GM21515 (cell line): ENCODE measurements around the gene GAA.

Experiments used
- ATAC-seq: cut with Tn5 transposase; IDR thresholded peaks from one replicate; pipeline ENCODE4 v1.9.1; 2021; ENCODE audit not compliant: unreplicated experiment

The GAA gene

GRCh38 chr17:80116276-80116920 is 15.0 kb downstream of the GAA start:
- no peak for ATAC-seq

GRCh38 chr17:80116921-80117380 is 15.6 kb downstream of the GAA start:
- ATAC-seq = no peak

- no peak for ATAC-seq
Measured at GRCh38 chr17:80117491-80118401, 16.4 kb downstream of the GAA start.

GRCh38 chr17:80118601-80119270 is 17.4 kb downstream of the GAA start:
- no peak for ATAC-seq

- no peak for ATAC-seq
Measured at GRCh38 chr17:80119271-80119791, 17.9 kb downstream of the GAA start.

GRCh38 chr17:80119839-80120238 is 18.5 kb downstream of the GAA start:
- no peak for ATAC-seq

GRCh38 chr17:80122026-80122575 is 20.7 kb downstream of the GAA start:
- no peak for ATAC-seq

- no peak for ATAC-seq
Measured at GRCh38 chr17:80122926-80123505, 21.6 kb downstream of the GAA start.

GRCh38 chr17:80123791-80124190 is 22.4 kb downstream of the GAA start:
- no peak for ATAC-seq

GRCh38 chr17:80124351-80124981 is 23.1 kb downstream of the GAA start:
- ATAC-seq = no peak

- no peak for ATAC-seq
Measured at GRCh38 chr17:80125656-80126448, 24.5 kb downstream of the GAA start.

GRCh38 chr17:80126449-80126715 is 25.0 kb downstream of the GAA start:
- ATAC-seq = no peak

GRCh38 chr17:80129006-80129565 is 27.7 kb downstream of the GAA start:
- no peak for ATAC-seq

- ATAC-seq = no peak
Measured at GRCh38 chr17:80130992-80131391, 29.6 kb downstream of the GAA start.

- ATAC-seq = no peak
Measured at GRCh38 chr17:80132906-80133625, 31.7 kb downstream of the GAA start.

- ATAC-seq = no peak
Measured at GRCh38 chr17:80133626-80133970, 32.2 kb downstream of the GAA start.

GRCh38 chr17:80137131-80137530 is 35.8 kb downstream of the GAA start:
- ATAC-seq = no peak

- ATAC-seq = no peak
Measured at GRCh38 chr17:80138856-80139426, 37.6 kb downstream of the GAA start.
